ENCODE results near the gene PIM2. TPM values are rescaled to one million over a fixed set of nuclear protein-coding genes. Genes with fewer than 3 reads are reported as not detected.

Gene PIM2
- total RNA-seq, 1 donor from 2014 or later, result 3.1 TPM

DNA sequence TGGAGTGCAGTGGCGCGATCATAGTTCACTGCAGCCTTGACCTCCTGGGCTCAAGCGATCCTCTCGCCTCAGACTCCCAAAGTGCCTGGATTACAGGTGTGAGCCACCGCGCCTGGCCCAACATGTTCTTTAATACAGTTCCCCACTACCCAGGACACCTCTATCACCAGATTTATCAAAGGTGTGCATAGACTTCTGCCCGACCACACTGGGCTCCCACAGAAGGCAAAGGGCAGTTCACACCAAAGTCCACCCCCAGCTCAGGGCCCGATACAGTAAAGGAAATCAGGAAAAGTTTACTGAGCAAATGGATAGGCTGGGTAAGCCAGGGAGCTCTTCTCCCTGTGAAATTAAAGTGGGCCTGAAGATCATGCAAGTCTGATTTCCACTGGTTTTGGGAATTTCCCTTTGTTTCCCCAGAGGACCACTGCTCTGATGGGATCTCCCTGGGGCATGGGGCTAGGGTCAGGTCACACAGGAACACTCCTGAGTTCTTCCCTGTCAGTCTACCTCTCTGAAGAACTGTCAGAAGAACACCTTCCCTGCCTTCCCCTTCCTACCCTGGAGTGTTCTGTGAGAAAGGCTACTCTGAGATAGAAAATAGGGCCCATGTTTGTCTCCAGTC, 17.7 kb upstream of the PIM2 start:
- Histone ChIP-seq H3K36me3 (ENCODE audit: control insufficient read depth in 3 of 3, insufficient read depth in 3 of 3, low read length in 3 of 3) (peaks cover 11 to 22% (median 18%) of the 10 kb centered on the region in 3 donors), H3K9me3 (ENCODE audit: control insufficient read depth in 3 of 3, low read length in 3 of 3) (no peaks in the 10 kb centered on the region), H3K27ac (ENCODE audit: low read depth, low read length) (no peak overlapping the region), H3K4me3 (ENCODE audit: low read length in 3 of 3) (no peak overlapping the region), H3K27me3 (ENCODE audit: control insufficient read depth in 3 of 3, insufficient read depth in 3 of 3, low read length in 3 of 3) (no peaks in the 10 kb centered on the region), H3K9ac (ENCODE audit: low read depth in 1 of 3, low read length in 3 of 3) (no peak overlapping the region), H3K4me1 (ENCODE audit: control insufficient read depth in 3 of 3, insufficient read depth in 3 of 3, low read length in 3 of 3) (peaks cover 14 to 19% (median 15%) of the 10 kb centered on the region in 3 donors)

DNA sequence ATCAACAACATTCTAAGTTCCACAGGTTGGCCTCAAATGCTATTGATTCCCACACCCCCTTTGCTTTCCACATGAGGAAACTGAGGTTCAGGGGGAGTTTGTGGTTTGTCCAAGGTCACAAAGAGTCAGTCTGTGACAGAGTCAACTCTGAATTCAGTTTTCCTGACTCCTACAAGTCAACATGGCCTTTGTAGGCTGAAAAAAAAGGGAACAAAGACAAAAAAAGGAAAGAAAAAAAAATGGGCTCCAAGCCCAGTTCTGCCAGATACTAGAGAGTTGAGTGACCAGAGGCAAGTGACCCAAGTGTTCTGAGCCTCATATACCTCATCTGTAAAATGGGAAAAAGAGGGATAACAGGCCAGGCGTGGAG, 16.5 kb upstream of the PIM2 start:
- no peak overlapping the region for H3K4me3 ChIP-seq (ENCODE audit: low read length in 3 of 3)
- H3K27ac ChIP-seq (ENCODE audit: low read depth, low read length), result no peak overlapping the region

DNA sequence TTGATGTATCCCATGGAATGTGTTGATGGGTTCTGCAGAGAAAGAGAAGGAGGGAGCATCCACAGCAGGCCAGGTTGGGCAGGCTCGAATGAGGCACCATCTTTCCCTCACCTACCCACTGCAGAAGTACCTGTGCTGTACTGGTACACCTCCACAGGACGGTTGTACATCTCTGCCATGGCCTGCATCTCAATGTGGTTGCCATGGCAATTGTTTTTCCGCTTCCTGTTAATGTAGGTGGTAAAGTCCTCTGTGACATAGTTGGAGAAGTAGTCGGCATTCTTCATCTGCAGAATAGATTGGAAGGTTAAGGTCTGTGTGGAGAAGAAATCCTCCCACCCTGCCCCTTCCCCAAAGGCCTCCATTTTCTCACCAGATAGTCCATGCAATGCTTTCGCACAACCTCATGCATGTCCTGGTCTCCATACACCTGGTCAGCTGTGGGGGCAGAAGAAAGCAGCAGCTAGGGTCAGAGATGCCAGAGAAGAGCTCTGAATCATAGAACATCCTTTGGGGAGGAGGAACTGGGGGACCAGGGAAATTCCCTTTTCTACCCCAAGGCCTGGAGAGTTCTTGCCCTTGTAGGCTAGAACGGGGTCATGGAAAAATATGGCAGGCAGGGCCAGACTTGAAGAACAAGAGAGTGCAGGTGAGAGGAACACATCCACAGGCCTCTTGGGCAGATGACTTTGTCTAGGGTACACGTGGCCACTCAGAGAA, 15.9 kb upstream of the PIM2 start:
- Histone ChIP-seq H3K36me3 (ENCODE audit: control insufficient read depth in 3 of 3, insufficient read depth in 3 of 3, low read length in 3 of 3) (peaks cover 11 to 29% (median 15%) of the 10 kb centered on the region in 3 donors), H3K27ac (ENCODE audit: low read depth, low read length) (no peak overlapping the region), H3K4me3 (ENCODE audit: low read length in 3 of 3) (no peak overlapping the region), H3K4me1 (ENCODE audit: control insufficient read depth in 3 of 3, insufficient read depth in 3 of 3, low read length in 3 of 3) (peaks cover 5 to 9% (median 8%) of the 10 kb centered on the region in 3 donors), H3K9me3 (ENCODE audit: control insufficient read depth in 3 of 3, low read length in 3 of 3) (no peaks in the 10 kb centered on the region), H3K27me3 (ENCODE audit: control insufficient read depth in 3 of 3, insufficient read depth in 3 of 3, low read length in 3 of 3) (no peaks in the 10 kb centered on the region), H3K9ac (ENCODE audit: low read depth in 1 of 3, low read length in 3 of 3) (no peak overlapping the region)

More for the DNA sequence above, 16.5 kb upstream of the PIM2 start:
- no peaks in the 10 kb centered on the region for H3K9me3 ChIP-seq (ENCODE audit: control insufficient read depth in 3 of 3, low read length in 3 of 3)
- no peaks in the 10 kb centered on the region for H3K27me3 ChIP-seq (ENCODE audit: control insufficient read depth in 3 of 3, insufficient read depth in 3 of 3, low read length in 3 of 3)
- peaks cover 11 to 27% (median 15%) of the 10 kb centered on the region in 3 donors for H3K36me3 ChIP-seq (ENCODE audit: control insufficient read depth in 3 of 3, insufficient read depth in 3 of 3, low read length in 3 of 3)
- H3K4me1 ChIP-seq (ENCODE audit: control insufficient read depth in 3 of 3, insufficient read depth in 3 of 3, low read length in 3 of 3), result peaks cover 10 to 14% (median 11%) of the 10 kb centered on the region in 3 donors
- no peak overlapping the region for H3K9ac ChIP-seq (ENCODE audit: low read depth in 1 of 3, low read length in 3 of 3)

DNA sequence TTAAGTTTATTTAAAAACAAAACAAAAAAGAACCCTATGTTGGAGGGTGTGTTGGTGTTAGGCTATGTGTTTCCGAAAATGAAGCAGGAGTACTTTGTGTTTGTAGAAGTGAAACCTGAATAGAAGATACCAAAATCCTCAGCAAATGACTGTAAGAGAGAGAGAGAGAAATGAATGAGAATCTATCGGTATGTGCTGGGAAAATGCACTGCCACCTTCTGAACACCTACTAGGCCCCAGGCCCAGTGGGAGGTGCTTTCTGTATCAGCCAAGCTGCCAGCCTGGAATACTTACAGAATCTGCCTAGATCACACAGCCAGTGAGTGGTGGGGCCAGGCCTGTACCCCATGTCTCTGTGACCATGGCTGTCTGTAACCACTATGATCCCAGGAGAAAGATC, 14.9 kb upstream of the PIM2 start:
- H3K4me3 ChIP-seq (ENCODE audit: low read length in 3 of 3), result no peak overlapping the region
- H3K9me3 ChIP-seq (ENCODE audit: control insufficient read depth in 3 of 3, low read length in 3 of 3), result no peaks in the 10 kb centered on the region
- H3K27me3 ChIP-seq (ENCODE audit: control insufficient read depth in 3 of 3, insufficient read depth in 3 of 3, low read length in 3 of 3), result no peaks in the 10 kb centered on the region
- H3K4me1 ChIP-seq (ENCODE audit: control insufficient read depth in 3 of 3, insufficient read depth in 3 of 3, low read length in 3 of 3), result peaks cover 0 to 8% (median 2%) of the 10 kb centered on the region in 3 donors
- H3K27ac ChIP-seq (ENCODE audit: low read depth, low read length), result no peak overlapping the region
- H3K36me3 ChIP-seq (ENCODE audit: control insufficient read depth in 3 of 3, insufficient read depth in 3 of 3, low read length in 3 of 3), result peaks cover 11 to 27% (median 15%) of the 10 kb centered on the region in 3 donors
- H3K9ac ChIP-seq (ENCODE audit: low read depth in 1 of 3, low read length in 3 of 3), result no peak overlapping the region

DNA sequence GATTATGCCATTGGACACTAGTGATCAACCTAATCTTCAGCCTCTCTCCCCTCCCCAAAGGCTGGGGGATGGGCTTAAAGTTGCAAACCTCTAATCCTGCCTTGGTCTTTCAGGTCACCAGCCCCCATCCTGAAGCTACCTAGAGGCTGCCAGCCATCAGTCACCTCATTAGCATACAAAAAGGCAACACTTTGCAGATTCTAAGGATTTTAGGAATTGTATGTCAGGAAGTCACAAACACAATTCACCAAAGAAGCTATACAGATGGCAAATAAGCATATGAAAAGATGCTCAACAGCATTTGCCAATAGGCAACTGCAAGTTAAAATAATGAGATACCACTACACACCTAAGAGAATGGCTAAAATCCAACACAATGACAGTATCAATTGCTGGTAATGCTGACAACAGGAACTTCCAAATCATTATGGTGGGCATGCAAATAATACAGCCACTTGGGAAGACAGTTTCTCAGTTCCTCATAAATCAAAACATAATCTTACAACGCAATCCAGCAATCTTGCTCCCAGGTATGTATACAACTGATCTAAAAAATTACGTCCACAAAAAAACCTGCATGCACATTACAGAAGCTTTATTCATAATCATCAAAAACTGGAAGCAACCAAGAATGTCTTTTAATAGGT, 9.0 kb upstream of the PIM2 start:
- H3K9me3 ChIP-seq (ENCODE audit: control insufficient read depth in 3 of 3, low read length in 3 of 3), result no peaks in the 10 kb centered on the region
- no peaks in the 10 kb centered on the region for H3K4me1 ChIP-seq (ENCODE audit: control insufficient read depth in 3 of 3, insufficient read depth in 3 of 3, low read length in 3 of 3)
- no peak overlapping the region for H3K4me3 ChIP-seq (ENCODE audit: low read length in 3 of 3)
- no peaks in the 10 kb centered on the region for H3K27me3 ChIP-seq (ENCODE audit: control insufficient read depth in 3 of 3, insufficient read depth in 3 of 3, low read length in 3 of 3)
- H3K9ac ChIP-seq (ENCODE audit: low read depth in 1 of 3, low read length in 3 of 3), result no peak overlapping the region
- H3K27ac ChIP-seq (ENCODE audit: low read depth, low read length), result no peak overlapping the region
- H3K36me3 ChIP-seq (ENCODE audit: control insufficient read depth in 3 of 3, insufficient read depth in 3 of 3, low read length in 3 of 3), result peaks cover 15 to 32% (median 19%) of the 10 kb centered on the region in 3 donors

DNA sequence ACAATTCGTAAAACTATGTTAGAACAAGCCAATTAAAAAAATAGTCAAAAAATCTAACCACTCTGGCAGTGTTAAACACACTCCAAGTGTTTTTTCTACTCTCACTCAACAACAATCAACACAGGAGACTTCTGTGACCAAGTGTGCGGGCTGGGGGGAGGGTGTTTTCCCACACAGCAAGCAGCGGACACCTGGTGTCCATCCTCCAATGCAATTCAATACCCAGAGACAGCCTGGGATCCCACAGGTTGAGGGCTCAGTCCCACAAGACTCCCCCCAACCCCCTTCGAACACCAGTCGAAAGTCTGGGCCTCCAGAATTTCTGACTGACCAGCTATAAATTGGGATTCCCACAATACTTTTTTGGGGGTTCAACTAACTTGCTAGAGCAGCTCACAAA, 8.3 kb upstream of the PIM2 start:
- Histone ChIP-seq H3K4me1 (ENCODE audit: control insufficient read depth in 3 of 3, insufficient read depth in 3 of 3, low read length in 3 of 3) (no peaks in the 10 kb centered on the region), H3K27ac (ENCODE audit: low read depth, low read length) (no peak overlapping the region), H3K4me3 (ENCODE audit: low read length in 3 of 3) (no peak overlapping the region), H3K27me3 (ENCODE audit: control insufficient read depth in 3 of 3, insufficient read depth in 3 of 3, low read length in 3 of 3) (no peaks in the 10 kb centered on the region), H3K9ac (ENCODE audit: low read depth in 1 of 3, low read length in 3 of 3) (no peak overlapping the region), H3K36me3 (ENCODE audit: control insufficient read depth in 3 of 3, insufficient read depth in 3 of 3, low read length in 3 of 3) (peaks cover 17 to 36% (median 22%) of the 10 kb centered on the region in 3 donors), H3K9me3 (ENCODE audit: control insufficient read depth in 3 of 3, low read length in 3 of 3) (no peaks in the 10 kb centered on the region)

DNA sequence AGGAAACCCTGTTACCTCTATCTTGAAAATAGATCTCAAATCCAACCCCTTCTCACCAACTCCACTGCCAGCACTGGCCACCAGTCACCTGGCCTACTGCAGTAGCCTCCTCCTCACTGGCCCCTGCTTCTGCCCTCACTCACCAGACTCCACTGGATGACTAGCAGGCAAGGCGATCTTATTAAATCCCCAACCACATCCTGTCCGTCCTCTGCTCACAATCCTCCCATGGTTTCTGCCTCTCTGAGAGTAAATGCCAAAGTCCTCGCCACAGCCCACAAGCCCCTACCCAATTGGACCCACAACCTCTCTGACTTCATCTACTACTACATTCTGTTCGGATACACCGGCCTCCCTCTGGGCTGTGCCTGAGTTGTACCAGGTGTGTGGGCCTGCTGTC, 5.4 kb upstream of the PIM2 start:
- peaks cover 6 to 14% (median 10%) of the 10 kb centered on the region in 3 donors for H3K4me1 ChIP-seq (ENCODE audit: control insufficient read depth in 3 of 3, insufficient read depth in 3 of 3, low read length in 3 of 3)
- peak overlapping the region in 1 of 3 donors; percentile 8 for H3K9ac ChIP-seq (ENCODE audit: low read depth in 1 of 3, low read length in 3 of 3)
- H3K9me3 ChIP-seq (ENCODE audit: control insufficient read depth in 3 of 3, low read length in 3 of 3), result no peaks in the 10 kb centered on the region
- no peak overlapping the region for H3K4me3 ChIP-seq (ENCODE audit: low read length in 3 of 3)
- H3K36me3 ChIP-seq (ENCODE audit: control insufficient read depth in 3 of 3, insufficient read depth in 3 of 3, low read length in 3 of 3), result peaks cover 19 to 31% (median 25%) of the 10 kb centered on the region in 3 donors
- H3K27ac ChIP-seq (ENCODE audit: low read depth, low read length), result no peak overlapping the region
- H3K27me3 ChIP-seq (ENCODE audit: control insufficient read depth in 3 of 3, insufficient read depth in 3 of 3, low read length in 3 of 3), result no peaks in the 10 kb centered on the region

DNA sequence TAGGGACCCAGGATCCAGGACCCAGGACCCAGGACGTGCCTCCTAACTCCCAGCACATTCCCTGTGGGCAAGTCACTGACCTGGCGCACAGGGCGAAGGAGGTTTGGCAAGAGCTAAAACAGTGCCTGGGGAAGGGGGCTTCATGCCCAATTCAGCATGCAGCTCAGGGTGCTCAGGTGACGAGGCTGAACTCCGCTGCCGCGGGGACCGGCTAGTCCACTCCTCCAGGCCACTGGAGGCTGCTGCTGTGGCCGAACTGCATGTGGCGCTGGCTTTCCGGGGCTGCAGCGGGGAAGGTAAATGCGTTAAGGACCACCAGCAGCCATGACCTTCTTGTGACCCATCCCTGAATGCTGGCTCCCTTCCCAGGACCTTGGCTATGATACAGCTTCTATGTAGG, 4.9 kb upstream of the PIM2 start:
- no peak overlapping the region for H3K4me3 ChIP-seq (ENCODE audit: low read length in 3 of 3)
- H3K27me3 ChIP-seq (ENCODE audit: control insufficient read depth in 3 of 3, insufficient read depth in 3 of 3, low read length in 3 of 3), result no peaks in the 10 kb centered on the region

DNA sequence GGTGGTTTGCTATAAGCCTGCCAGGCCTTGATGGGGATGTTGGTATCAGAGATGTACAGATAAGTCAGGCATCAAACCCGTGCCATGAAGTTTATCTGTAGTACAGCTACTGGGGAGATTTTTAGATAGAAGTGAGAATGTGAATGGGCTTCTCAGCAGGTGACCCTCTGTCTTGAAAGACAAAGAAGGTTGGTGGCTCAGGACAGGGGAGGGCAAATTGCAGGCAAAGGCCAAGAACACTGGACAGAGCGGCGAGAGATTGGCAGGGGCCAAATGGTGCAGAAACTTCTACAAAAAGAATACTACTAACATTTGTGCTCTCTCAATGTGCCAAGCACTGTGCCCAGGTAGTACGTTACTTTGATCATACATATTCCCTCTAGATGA, 1.9 kb upstream of the PIM2 start:
- Histone ChIP-seq H3K36me3 (ENCODE audit: control insufficient read depth in 3 of 3, insufficient read depth in 3 of 3, low read length in 3 of 3) (peaks cover 19 to 28% (median 23%) of the 10 kb centered on the region in 3 donors), H3K9ac (ENCODE audit: low read depth in 1 of 3, low read length in 3 of 3) (no peak overlapping the region), H3K27me3 (ENCODE audit: control insufficient read depth in 3 of 3, insufficient read depth in 3 of 3, low read length in 3 of 3) (no peaks in the 10 kb centered on the region), H3K4me3 (ENCODE audit: low read length in 3 of 3) (no peak overlapping the region), H3K27ac (ENCODE audit: low read depth, low read length) (no peak overlapping the region), H3K4me1 (ENCODE audit: control insufficient read depth in 3 of 3, insufficient read depth in 3 of 3, low read length in 3 of 3) (peaks cover 10 to 22% (median 17%) of the 10 kb centered on the region in 3 donors), H3K9me3 (ENCODE audit: control insufficient read depth in 3 of 3, low read length in 3 of 3) (no peaks in the 10 kb centered on the region)

More for the DNA sequence above, 4.9 kb upstream of the PIM2 start:
- Histone ChIP-seq H3K4me1 (ENCODE audit: control insufficient read depth in 3 of 3, insufficient read depth in 3 of 3, low read length in 3 of 3) (peaks cover 6 to 14% (median 10%) of the 10 kb centered on the region in 3 donors), H3K36me3 (ENCODE audit: control insufficient read depth in 3 of 3, insufficient read depth in 3 of 3, low read length in 3 of 3) (peaks cover 19 to 31% (median 25%) of the 10 kb centered on the region in 3 donors), H3K27ac (ENCODE audit: low read depth, low read length) (no peak overlapping the region), H3K9ac (ENCODE audit: low read depth in 1 of 3, low read length in 3 of 3) (no peak overlapping the region), H3K9me3 (ENCODE audit: control insufficient read depth in 3 of 3, low read length in 3 of 3) (no peaks in the 10 kb centered on the region)
